ENCODE measurements around the gene NFATC1.

NFATC1 gene

GRCh38 chr18:79506191-79507075, 110.7 kb downstream of the NFATC1 start:
- no peak for DNase-seq (ENCODE audit: low spot score)
- in situ Hi-C loops (cut with MboI; ENCODE audit: low sequenced_read_pairs, unreplicated experiment): no loop called here
- TF ChIP-seq CTCF (IDR thresholded peaks at IDR 0.05; ENCODE audit: borderline replicate concordance, control extremely low read depth, extremely low read depth, insufficient read depth, missing control alignments): no peak

DNA sequence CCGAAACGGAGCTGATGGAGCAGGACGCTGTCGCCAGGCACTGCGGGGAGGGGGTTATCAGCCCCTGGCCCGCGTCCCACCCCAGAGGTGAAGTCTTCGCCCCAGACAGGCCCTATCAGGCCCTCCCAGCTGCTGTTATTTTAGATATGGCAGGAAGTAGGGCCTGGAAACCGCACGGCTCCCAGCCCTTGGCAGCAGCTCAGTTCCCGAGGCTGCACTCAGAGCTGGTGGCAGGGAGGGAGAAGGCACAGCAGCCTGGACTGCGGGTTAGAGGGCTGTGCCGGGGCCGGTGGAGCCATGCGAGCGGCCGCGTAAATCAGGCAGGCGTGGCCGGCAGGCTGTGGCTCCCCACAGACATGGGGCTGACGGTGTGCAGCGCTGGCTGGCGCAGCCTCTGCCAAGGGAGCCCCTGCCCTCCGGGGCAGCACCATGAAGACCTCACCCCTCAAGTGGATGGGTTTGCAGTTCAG, 111.4 kb downstream of the NFATC1 start:
- no peak for DNase-seq (ENCODE audit: low spot score)
- in situ Hi-C loops (cut with MboI; ENCODE audit: low sequenced_read_pairs, unreplicated experiment): no loop called here
- no peak for TF ChIP-seq CTCF (IDR thresholded peaks at IDR 0.05; ENCODE audit: borderline replicate concordance, control extremely low read depth, extremely low read depth, insufficient read depth, missing control alignments)

DNA sequence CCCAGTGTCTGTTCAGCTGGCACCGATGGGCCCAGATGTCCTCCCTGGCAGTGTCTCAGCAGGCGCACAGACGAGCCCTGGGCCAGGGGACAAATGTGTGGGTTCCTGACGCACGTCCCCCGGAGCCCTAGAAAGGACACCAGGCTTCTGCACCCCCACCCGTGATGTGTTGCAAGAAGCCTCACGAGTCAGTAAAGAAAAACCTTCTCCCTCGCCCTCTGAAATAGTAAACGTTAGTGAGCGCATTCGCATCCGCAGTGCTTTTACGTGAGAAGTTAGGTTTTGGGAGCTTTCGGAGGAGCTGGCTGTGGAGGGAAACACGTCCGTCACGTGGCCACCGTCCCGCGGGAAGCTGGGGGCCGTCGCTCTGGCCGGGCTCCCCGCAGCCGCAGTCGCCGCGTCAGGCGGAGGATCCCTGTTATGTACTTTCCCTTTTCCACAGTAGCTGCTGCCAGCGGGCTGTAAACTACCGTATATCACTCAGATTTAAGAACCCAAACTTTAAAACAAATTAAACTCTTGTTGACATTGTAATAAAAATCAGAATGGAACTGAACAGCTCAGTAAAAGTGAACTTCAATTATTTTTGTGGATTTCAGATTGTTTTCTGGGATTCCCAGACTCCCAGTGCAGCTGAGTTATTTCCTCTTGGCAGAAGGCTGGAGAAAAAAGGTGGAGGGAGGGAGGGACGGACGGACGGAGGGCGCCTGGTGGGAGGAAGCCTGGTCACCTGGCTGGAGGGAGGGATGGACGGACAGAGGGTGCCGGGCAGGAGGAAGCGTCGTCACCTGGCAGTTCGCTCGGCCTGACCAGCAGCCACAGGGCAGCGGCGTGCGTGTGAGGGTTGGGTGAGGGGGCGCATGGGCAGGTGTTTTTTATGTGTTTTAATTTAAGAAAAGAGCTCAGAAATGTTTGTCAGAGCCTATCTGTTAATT, 112.1 kb downstream of the NFATC1 start:
- in situ Hi-C loops (cut with MboI; ENCODE audit: low sequenced_read_pairs, unreplicated experiment): no loop called here
- TF ChIP-seq CTCF (IDR thresholded peaks at IDR 0.05; ENCODE audit: borderline replicate concordance, control extremely low read depth, extremely low read depth, insufficient read depth, missing control alignments): no peak
- DNase-seq (ENCODE audit: low spot score): no peak

GRCh38 chr18:79508565-79509535, 113.1 kb downstream of the NFATC1 start:
- TF ChIP-seq CTCF (IDR thresholded peaks at IDR 0.05; ENCODE audit: borderline replicate concordance, control extremely low read depth, extremely low read depth, insufficient read depth, missing control alignments): no peak
- DNase-seq (ENCODE audit: low spot score): peak; percentile 82
- in situ Hi-C loops (cut with MboI; ENCODE audit: low sequenced_read_pairs, unreplicated experiment): no loop called here

- in situ Hi-C loops (cut with MboI; ENCODE audit: low sequenced_read_pairs, unreplicated experiment): no loop called here
- DNase-seq (ENCODE audit: low spot score): no peak
- TF ChIP-seq CTCF (IDR thresholded peaks at IDR 0.05; ENCODE audit: borderline replicate concordance, control extremely low read depth, extremely low read depth, insufficient read depth, missing control alignments): no peak
Measured at GRCh38 chr18:79509536-79509930, 113.8 kb downstream of the NFATC1 start.

Measured in GM13976 (cell line).